ENCODE results near the gene CDC42EP2. TPM values are rescaled to one million over a fixed set of nuclear protein-coding genes. Genes with fewer than 3 reads are reported as not detected.

CDC42EP2 gene
- total RNA-seq, 1 experiment from 2014 or later, result 11.9 TPM

- DNase-seq, result no peak
- no peaks in the 10 kb centered on the region for H3K9me3 Mint-ChIP-seq
- Histone ChIP-seq H2BK15ac (ENCODE audit: low read depth, low read length) (no peak overlapping the region), H2AK5ac (ENCODE audit: insufficient read length, low read length) (no peak overlapping the region), H3K4me2 (ENCODE audit: insufficient read depth, insufficient read length, low read length) (no peak overlapping the region), H3K79me1 (ENCODE audit: insufficient read depth, low read depth, low read length, poor library complexity, severe bottlenecking) (no peaks in the 10 kb centered on the region), H4K20me1 (ENCODE audit: control insufficient read depth, insufficient read depth, insufficient read length) (no peaks in the 10 kb centered on the region), H3K4me1 (ENCODE audit: insufficient read depth, low read length) (no peaks in the 10 kb centered on the region), H2BK12ac (ENCODE audit: insufficient read length, low read depth, low read length) (no peak overlapping the region), H3K14ac (ENCODE audit: insufficient read depth, low read length) (no peak overlapping the region), H3K27me3 (ENCODE audit: insufficient read depth, low read length) (no peaks in the 10 kb centered on the region; the same call in 1 of the 2 replicates), H2AFZ (ENCODE audit: low read length) (no peak overlapping the region), H4K91ac (ENCODE audit: insufficient read length, low read depth, low read length) (no peak overlapping the region), H3K27ac (ENCODE audit: insufficient read length, low read depth, low read length) (no peak overlapping the region), H3K18ac (ENCODE audit: insufficient read length, low read depth, low read length) (no peak overlapping the region), H2BK5ac (ENCODE audit: insufficient read length, low read length) (no peak overlapping the region), H2BK20ac (ENCODE audit: low read depth, low read length, poor library complexity, severe bottlenecking) (no peak overlapping the region), H3K56ac (ENCODE audit: insufficient read length, low read depth, low read length) (no peak overlapping the region), H2BK120ac (ENCODE audit: low read depth, low read length, poor library complexity, severe bottlenecking) (no peak overlapping the region), H3K9me3 (ENCODE audit: control insufficient read depth, low read depth, low read length) (no peaks in the 10 kb centered on the region), H4K5ac (ENCODE audit: insufficient read length, low read depth, low read length) (no peak overlapping the region), H3T11ph (ENCODE audit: low read length) (no peak overlapping the region), H3K9ac (ENCODE audit: extremely low read depth, insufficient read length, low read length) (no peak overlapping the region), H3K79me2 (ENCODE audit: insufficient read depth, low read length) (no peaks in the 10 kb centered on the region), H3K23ac (ENCODE audit: insufficient read length, low read depth, low read length) (no peak overlapping the region), H4K8ac (replicated peaks; ENCODE audit: insufficient read length, low read depth, low read length) (no peak overlapping the region), H3K23me2 (ENCODE audit: insufficient read length, low read depth, low read length, poor library complexity, severe bottlenecking) (no peaks in the 10 kb centered on the region), H3K4ac (ENCODE audit: low read depth, low read length) (no peak overlapping the region)
- H3K36me3 Mint-ChIP-seq (ENCODE audit: insufficient read depth in 1 of 3, low read depth in 3 of 3), result peaks cover 15 to 32% (median 27%) of the 10 kb centered on the region in 3 experiments; a peak in 6 of 7 replicates
- peaks cover 13 to 21% of the 10 kb centered on the region in 2 experiments for H3K4me1 Mint-ChIP-seq
- no peak overlapping the region for H3K27ac Mint-ChIP-seq
- H3K27me3 Mint-ChIP-seq (ENCODE audit: low read depth), result peaks cover 16% of the 10 kb centered on the region
- no peak overlapping the region for H3K4me3 Mint-ChIP-seq
- WGBS (ENCODE audit: extremely low coverage, insufficient read length, low lambda C conversion rate), result 100% methylated on average over 3 of the region's 4 CpGs
- TF ChIP-seq CTCF (conservative IDR thresholded peaks at IDR 0.05), result no peak
Observed at GRCh38 chr11:65304110-65304509, 10.6 kb upstream of the CDC42EP2 start.

All from H9 (cell line).